OCI-LY7 (cell line): Measurements from ENCODE around the gene TRHDE. TPM values are rescaled to one million over a fixed set of nuclear protein-coding genes. Genes with fewer than 3 reads are reported as not detected.

Experiments used
- BruUV-seq: library from RNA; stranded (reverse); fragments of 400-500 nt; replicated peaks from 2 replicates; lab custom pipeline; 2021; lab: Mats Ljungman, UMichigan
- CTCF ChIA-PET: fragments of 300-600 bp; sonication (Branson Sonifier 250); formaldehyde crosslinking; loops from one replicate; lab custom pipeline; 2022; ENCODE audit warnings: antibody characterized with exemption; ENCODE audit not compliant: unreplicated experiment; lab: Charles Lee
- POLR2A ChIA-PET: fragments of 300-600 bp; sonication (Branson Sonifier 250); formaldehyde crosslinking; loops from one replicate; lab custom pipeline; 2022; ENCODE audit warnings: antibody characterized with exemption; lab: Charles Lee
- DNase-seq: peaks from one replicate; pipeline ENCODE4 v3.0.0-alpha.2; 2015; ENCODE audit warnings: low spot score
- H2AFZ ChIP-seq: fragments of 200-600 bp; sonication (generic), shearing (Covaris generic); 2 replicates; pipeline ENCODE4 v1.6.1; 2014; ENCODE audit warnings: mild to moderate bottlenecking, antibody characterized with exemption, low read length, moderate library complexity
- H3K27ac ChIP-seq: fragments of 200-600 bp; sonication (generic); 2 replicates; pipeline ENCODE4 v1.5.1; 2014; ENCODE audit warnings: mixed run types, low read depth, mild to moderate bottlenecking, moderate library complexity, low read length, inconsistent platforms; ENCODE audit not compliant: poor library complexity, severe bottlenecking
- H3K36me3 ChIP-seq: fragments of 200-600 bp; sonication (generic); 2 replicates; pipeline ENCODE4 v1.6.1; 2014; ENCODE audit warnings: mild to moderate bottlenecking, antibody characterized with exemption, low read length, moderate library complexity, mixed read lengths; ENCODE audit not compliant: insufficient read depth
- H3K4me1 ChIP-seq: fragments of 200-600 bp; sonication (generic); 2 replicates; pipeline ENCODE4 v1.5.1; 2014; ENCODE audit warnings: mild to moderate bottlenecking, low read length; ENCODE audit not compliant: insufficient read depth, poor library complexity, severe bottlenecking
- H3K4me2 ChIP-seq: fragments of 200-600 bp; sonication (generic); 2 replicates; pipeline ENCODE4 v1.6.1; 2014; ENCODE audit warnings: mild to moderate bottlenecking, low read length
- H3K4me3 ChIP-seq: fragments of 200-600 bp; sonication (generic); 2 replicates; pipeline ENCODE4 v1.5.1; 2014; ENCODE audit warnings: mild to moderate bottlenecking, low read depth, low read length; ENCODE audit not compliant: poor library complexity, severe bottlenecking
- H3K79me2 ChIP-seq: fragments of 200-600 bp; sonication (generic); 2 replicates; pipeline ENCODE4 v1.6.1; 2016; ENCODE audit warnings: low read depth, mild to moderate bottlenecking, low read length, moderate library complexity, mixed read lengths; ENCODE audit not compliant: insufficient read depth
- H3K9me2 ChIP-seq: fragments of 200-600 bp; sonication (generic); 2 replicates; pipeline ENCODE4 v1.6.1; 2016; ENCODE audit warnings: mild to moderate bottlenecking, low read length, mixed read lengths; ENCODE audit not compliant: insufficient read depth
- H3K9me3 ChIP-seq: fragments of 200-600 bp; sonication (generic); 2 replicates; pipeline ENCODE4 v1.6.1; 2014; ENCODE audit warnings: mild to moderate bottlenecking, mixed run types, low read length, mixed read lengths
- H4K20me1 ChIP-seq: fragments of 200-600 bp; sonication (generic); 2 replicates; pipeline ENCODE4 v1.6.1; 2014; ENCODE audit warnings: mild to moderate bottlenecking, antibody characterized with exemption, low read length, moderate library complexity, mixed read lengths; ENCODE audit not compliant: insufficient read depth
- EZH2phosphoT487 ChIP-seq: fragments of 200-600 bp; sonication (generic); IDR thresholded peaks from 2 replicates; pipeline ENCODE4 v1.6.1; 2018; ENCODE audit warnings: low read depth, borderline replicate concordance, mild to moderate bottlenecking, mixed run types, antibody characterized with exemption, low read length, moderate library complexity, mixed read lengths
- intact Hi-C: fragments of 100-400 bp; cut with micrococcal nuclease; formaldehyde crosslinking; loops from one replicate; pipeline ENCODE4 v1.10.0; 2022; ENCODE audit not compliant: unreplicated experiment
- total RNA-seq, 2 experiments: library from RNA; depleted of rRNA in 1 of 2; stranded (reverse); fragments of >200 nt in 1 of 2; shearing (Covaris generic) in 1 of 2; gene quantifications; 2 replicates each; pipeline ENCODE4 v1.2.3, GENCODE V29; 2014 to 2022
- TF ChIP-seq, protein P1 (sequence below): fragments of 200-600 bp; sonication (generic); conservative IDR thresholded peaks from 2 replicates; pipeline ENCODE4 v1.5.1; 2014; ENCODE audit warnings: mild to moderate bottlenecking, antibody characterized with exemption, low read length, moderate library complexity, mixed read lengths

TRHDE gene
- total RNA-seq, 2 experiments from 2014 or later, result not detected

- H3K4me1 ChIP-seq, result no peaks in the 10 kb centered on the region
- no peak overlapping the region for H3K4me3 ChIP-seq
- ChIA-PET CTCF (no interaction called here), POLR2A (no interaction called here)
- no peak overlapping the region for H3K4me2 ChIP-seq
- H4K20me1 ChIP-seq, result no peaks in the 10 kb centered on the region
- no peaks in the 10 kb centered on the region; the same call in 1 of the 2 replicates for H3K79me2 ChIP-seq
- H3K27ac ChIP-seq, result no peak overlapping the region
- no TSS peak for BruUV-seq
- no peaks in the 10 kb centered on the region for H3K36me3 ChIP-seq
- TF ChIP-seq, protein P1, sequence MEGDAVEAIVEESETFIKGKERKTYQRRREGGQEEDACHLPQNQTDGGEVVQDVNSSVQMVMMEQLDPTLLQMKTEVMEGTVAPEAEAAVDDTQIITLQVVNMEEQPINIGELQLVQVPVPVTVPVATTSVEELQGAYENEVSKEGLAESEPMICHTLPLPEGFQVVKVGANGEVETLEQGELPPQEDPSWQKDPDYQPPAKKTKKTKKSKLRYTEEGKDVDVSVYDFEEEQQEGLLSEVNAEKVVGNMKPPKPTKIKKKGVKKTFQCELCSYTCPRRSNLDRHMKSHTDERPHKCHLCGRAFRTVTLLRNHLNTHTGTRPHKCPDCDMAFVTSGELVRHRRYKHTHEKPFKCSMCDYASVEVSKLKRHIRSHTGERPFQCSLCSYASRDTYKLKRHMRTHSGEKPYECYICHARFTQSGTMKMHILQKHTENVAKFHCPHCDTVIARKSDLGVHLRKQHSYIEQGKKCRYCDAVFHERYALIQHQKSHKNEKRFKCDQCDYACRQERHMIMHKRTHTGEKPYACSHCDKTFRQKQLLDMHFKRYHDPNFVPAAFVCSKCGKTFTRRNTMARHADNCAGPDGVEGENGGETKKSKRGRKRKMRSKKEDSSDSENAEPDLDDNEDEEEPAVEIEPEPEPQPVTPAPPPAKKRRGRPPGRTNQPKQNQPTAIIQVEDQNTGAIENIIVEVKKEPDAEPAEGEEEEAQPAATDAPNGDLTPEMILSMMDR, result no peak
- no peak for TF ChIP-seq EZH2phosphoT487
- H2AFZ ChIP-seq, result no peak overlapping the region
- intact Hi-C loops, result no loop called here
- no peak for DNase-seq
- no peaks in the 10 kb centered on the region for H3K9me2 ChIP-seq
- no peaks in the 10 kb centered on the region for H3K9me3 ChIP-seq
Observed at GRCh38 chr12:72465155-72465554, 193.0 kb downstream of the TRHDE start.

- BruUV-seq, result no TSS peak
- H3K27ac ChIP-seq, result no peak overlapping the region
Observed at GRCh38 chr12:72465940-72466630, 193.9 kb downstream of the TRHDE start.

GRCh38 chr12:72467985-72468384 is 195.8 kb downstream of the TRHDE start:
- TF ChIP-seq, protein P1, result no peak
- no peak for TF ChIP-seq EZH2phosphoT487
- H3K79me2 ChIP-seq, result no peaks in the 10 kb centered on the region
- no peaks in the 10 kb centered on the region for H3K9me2 ChIP-seq
- H3K27ac ChIP-seq, result no peak overlapping the region
- no TSS peak for BruUV-seq
- ChIA-PET POLR2A (no interaction called here), CTCF (no interaction called here)
- no peaks in the 10 kb centered on the region for H3K9me3 ChIP-seq
- no peaks in the 10 kb centered on the region for H3K4me1 ChIP-seq
- intact Hi-C loops, result no loop called here
- no peak overlapping the region for H3K4me2 ChIP-seq
- no peaks in the 10 kb centered on the region for H3K36me3 ChIP-seq
- no peaks in the 10 kb centered on the region for H4K20me1 ChIP-seq
- no peak overlapping the region for H2AFZ ChIP-seq
- no peak for DNase-seq
- H3K4me3 ChIP-seq, result no peak overlapping the region

More at GRCh38 chr12:72465940-72466630, 193.9 kb downstream of the TRHDE start:
- no peaks in the 10 kb centered on the region for H3K9me3 ChIP-seq
- POLR2A ChIA-PET, result no interaction called here
- intact Hi-C loops, result no loop called here
- H3K4me3 ChIP-seq, result no peak overlapping the region
- no peaks in the 10 kb centered on the region for H3K4me1 ChIP-seq
- H4K20me1 ChIP-seq, result no peaks in the 10 kb centered on the region
- no peak for DNase-seq
- H3K9me2 ChIP-seq, result no peaks in the 10 kb centered on the region
- CTCF ChIA-PET, result no interaction called here
- no peaks in the 10 kb centered on the region for H3K79me2 ChIP-seq
- no peak overlapping the region for H2AFZ ChIP-seq
- TF ChIP-seq EZH2phosphoT487, result no peak
- TF ChIP-seq, protein P1, result no peak
- H3K36me3 ChIP-seq, result no peaks in the 10 kb centered on the region
- H3K4me2 ChIP-seq, result no peak overlapping the region
